Osteocyte (in vitro differentiated cells): Measurements from ENCODE around the gene MCM3AP. TPM values are rescaled to one million over a fixed set of nuclear protein-coding genes. Genes with fewer than 3 reads are reported as not detected.

Experiments used
- DNase-seq: peaks from one replicate; pipeline ENCODE4 v3.0.0; 2021; ENCODE audit warnings: mixed read lengths; ENCODE audit not compliant: unreplicated experiment; ENCODE audit errors: extremely low spot score
- H3K27ac Mint-ChIP-seq: one replicate; pipeline ENCODE4 v1.8.0; 2021; ENCODE audit warnings: mild to moderate bottlenecking, mixed read lengths; ENCODE audit not compliant: unreplicated experiment
- H3K27me3 Mint-ChIP-seq: one replicate; pipeline ENCODE4 v1.8.0; 2021; ENCODE audit warnings: mixed read lengths; ENCODE audit not compliant: unreplicated experiment
- H3K36me3 Mint-ChIP-seq: one replicate; pipeline ENCODE4 v1.8.0; 2021; ENCODE audit warnings: mixed read lengths; ENCODE audit not compliant: unreplicated experiment
- H3K4me1 Mint-ChIP-seq: one replicate; pipeline ENCODE4 v1.8.0; 2021; ENCODE audit warnings: mixed read lengths; ENCODE audit not compliant: unreplicated experiment
- H3K4me3 Mint-ChIP-seq: one replicate; pipeline ENCODE4 v1.8.0; 2021; ENCODE audit warnings: mild to moderate bottlenecking, moderate library complexity, mixed read lengths; ENCODE audit not compliant: unreplicated experiment
- H3K9me3 Mint-ChIP-seq: one replicate; pipeline ENCODE4 v1.8.0; 2021; ENCODE audit warnings: mixed read lengths; ENCODE audit not compliant: unreplicated experiment
- total RNA-seq: library from RNA; stranded (reverse); gene quantifications from 2 replicates; pipeline ENCODE4 v1.2.1, GENCODE V29; 2021
- TF ChIP-seq, protein P1 (sequence below): fragments of 200-600 bp; sonication (generic); IDR thresholded peaks from 2 replicates; pipeline ENCODE4 v1.5.0; 2021; ENCODE audit warnings: antibody characterized with exemption, mild to moderate bottlenecking, moderate library complexity

Gene MCM3AP
- total RNA-seq, 1 donor from 2014 or later = 105 TPM

DNA sequence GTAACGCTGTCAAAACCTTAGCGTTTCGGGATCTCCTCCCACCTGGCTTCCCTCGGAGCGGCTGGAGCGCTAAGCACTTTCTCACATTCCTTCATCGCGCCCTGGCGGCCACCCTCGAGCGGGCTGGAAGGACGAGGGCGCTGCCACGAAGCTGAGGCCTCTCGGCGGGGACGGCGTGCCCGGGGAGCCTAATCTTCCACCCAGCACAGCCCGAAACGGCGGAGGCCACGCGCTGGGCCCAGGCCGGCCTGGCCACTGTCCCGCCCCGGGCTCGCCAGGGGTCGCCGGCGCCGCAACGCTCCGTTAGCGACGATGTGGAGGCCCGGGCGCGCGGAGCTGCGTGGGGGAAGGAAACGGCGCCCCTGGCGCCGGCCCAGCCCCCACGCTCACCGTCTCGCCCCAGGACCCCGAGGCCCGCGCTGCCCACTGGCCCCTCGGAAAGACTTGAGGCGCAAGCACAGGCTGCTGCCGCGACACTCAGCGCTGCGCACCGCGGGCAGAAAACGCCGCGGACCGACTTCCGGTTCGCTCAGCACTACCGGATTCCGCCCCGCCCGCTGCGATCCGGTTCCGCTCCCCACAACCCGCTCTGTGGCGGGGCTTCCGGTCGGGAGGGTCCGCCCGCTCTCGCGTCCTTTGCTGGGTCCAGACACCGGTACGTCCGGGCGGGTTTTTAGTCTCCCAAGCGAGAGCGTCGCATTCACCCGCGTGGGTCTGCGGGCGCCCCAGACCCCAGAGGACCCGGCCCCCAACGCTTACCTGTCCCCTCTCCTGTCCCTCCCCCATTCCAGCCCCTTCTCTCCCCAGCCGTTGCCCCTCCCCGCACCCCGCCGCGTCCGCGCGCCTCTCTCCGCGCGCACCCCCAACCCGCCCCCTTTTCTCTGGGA lies 593 bp upstream of the MCM3AP start, which contains the start of gene YBEY:
Gene YBEY, plus strand, starts transcription at position 582 of the 887 bp plus-strand sequence. CDS start 572 bp downstream, outside the sequence.
- Mint-ChIP-seq H3K36me3 (peaks cover 9% of the 10 kb centered on the region), H3K9me3 (no peaks in the 10 kb centered on the region), H3K27ac (peak within 1 kb of the TSS; percentile 98), H3K27me3 (no peaks in the 10 kb centered on the region), H3K4me3 (peak within 1 kb of the TSS; percentile 95), H3K4me1 (peaks cover 44% of the 10 kb centered on the region)
- peak; percentile 97 for DNase-seq
- TF ChIP-seq, protein P1, sequence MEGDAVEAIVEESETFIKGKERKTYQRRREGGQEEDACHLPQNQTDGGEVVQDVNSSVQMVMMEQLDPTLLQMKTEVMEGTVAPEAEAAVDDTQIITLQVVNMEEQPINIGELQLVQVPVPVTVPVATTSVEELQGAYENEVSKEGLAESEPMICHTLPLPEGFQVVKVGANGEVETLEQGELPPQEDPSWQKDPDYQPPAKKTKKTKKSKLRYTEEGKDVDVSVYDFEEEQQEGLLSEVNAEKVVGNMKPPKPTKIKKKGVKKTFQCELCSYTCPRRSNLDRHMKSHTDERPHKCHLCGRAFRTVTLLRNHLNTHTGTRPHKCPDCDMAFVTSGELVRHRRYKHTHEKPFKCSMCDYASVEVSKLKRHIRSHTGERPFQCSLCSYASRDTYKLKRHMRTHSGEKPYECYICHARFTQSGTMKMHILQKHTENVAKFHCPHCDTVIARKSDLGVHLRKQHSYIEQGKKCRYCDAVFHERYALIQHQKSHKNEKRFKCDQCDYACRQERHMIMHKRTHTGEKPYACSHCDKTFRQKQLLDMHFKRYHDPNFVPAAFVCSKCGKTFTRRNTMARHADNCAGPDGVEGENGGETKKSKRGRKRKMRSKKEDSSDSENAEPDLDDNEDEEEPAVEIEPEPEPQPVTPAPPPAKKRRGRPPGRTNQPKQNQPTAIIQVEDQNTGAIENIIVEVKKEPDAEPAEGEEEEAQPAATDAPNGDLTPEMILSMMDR = peak; percentile 57

DNA sequence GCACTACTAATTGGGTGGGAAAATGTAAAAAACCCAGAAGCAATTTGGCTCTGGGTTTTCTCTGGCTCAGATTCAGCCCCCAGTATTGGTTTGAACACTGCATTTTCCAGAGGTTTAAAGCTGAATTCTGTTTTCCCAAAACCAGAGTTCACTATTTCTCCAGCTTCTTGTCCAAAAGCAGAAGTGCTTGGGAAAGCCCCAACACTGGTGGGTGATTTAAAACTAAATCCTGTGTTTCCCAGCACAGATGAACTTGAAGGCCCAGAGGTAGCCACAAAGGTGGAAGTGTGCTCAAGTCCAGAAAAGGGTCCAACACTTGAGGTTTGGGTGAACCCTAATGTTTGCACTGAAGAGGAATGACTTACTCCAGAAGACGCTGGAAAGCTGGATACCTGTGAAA lies 678 bp downstream of the MCM3AP start:
- H3K4me3 Mint-ChIP-seq = peak overlapping the region; percentile 88
- no peaks in the 10 kb centered on the region for H3K9me3 Mint-ChIP-seq
- peaks cover 44% of the 10 kb centered on the region for H3K4me1 Mint-ChIP-seq

DNA sequence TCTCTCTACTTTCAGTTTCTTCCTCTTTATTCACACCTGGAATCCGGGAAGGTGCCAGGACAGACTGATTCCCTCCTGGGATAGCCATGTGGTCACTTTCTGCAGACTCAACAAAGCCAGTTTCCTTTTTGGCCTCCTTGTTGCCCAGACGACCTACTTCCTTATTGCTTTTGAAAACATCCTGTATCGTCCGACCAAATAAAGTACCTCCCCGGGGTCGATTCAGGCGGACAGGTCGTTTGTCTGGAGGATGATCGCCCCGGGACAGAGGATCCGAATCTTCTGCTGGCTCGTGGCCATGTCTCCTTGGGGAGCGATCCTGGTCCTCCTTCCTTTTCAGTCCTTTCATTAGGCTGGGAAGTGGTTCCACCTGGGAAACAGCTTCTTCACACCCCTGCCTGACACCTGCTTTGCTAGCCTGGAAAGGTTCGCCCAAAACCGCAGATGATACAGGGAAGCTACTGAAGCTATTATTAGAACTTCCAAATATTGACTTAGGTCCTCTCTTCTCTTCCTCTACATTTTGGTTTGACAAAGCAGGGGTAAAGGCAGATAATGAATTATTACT lies 1.2 kb downstream of the MCM3AP start:
- TF ChIP-seq, protein P1 = no peak
- H3K27ac Mint-ChIP-seq = peak overlapping the region; percentile 73
- peak overlapping the region; percentile 50 for H3K4me3 Mint-ChIP-seq
- peaks cover 18% of the 10 kb centered on the region for H3K36me3 Mint-ChIP-seq
- peaks cover 44% of the 10 kb centered on the region for H3K4me1 Mint-ChIP-seq
- no peaks in the 10 kb centered on the region for H3K27me3 Mint-ChIP-seq
- no peaks in the 10 kb centered on the region for H3K9me3 Mint-ChIP-seq
- no peak for DNase-seq

More for the DNA sequence above, 678 bp downstream of the MCM3AP start:
- TF ChIP-seq, protein P1 = no peak
- H3K36me3 Mint-ChIP-seq = peaks cover 14% of the 10 kb centered on the region
- no peak for DNase-seq
- no peaks in the 10 kb centered on the region for H3K27me3 Mint-ChIP-seq
- no peak overlapping the region for H3K27ac Mint-ChIP-seq

DNA sequence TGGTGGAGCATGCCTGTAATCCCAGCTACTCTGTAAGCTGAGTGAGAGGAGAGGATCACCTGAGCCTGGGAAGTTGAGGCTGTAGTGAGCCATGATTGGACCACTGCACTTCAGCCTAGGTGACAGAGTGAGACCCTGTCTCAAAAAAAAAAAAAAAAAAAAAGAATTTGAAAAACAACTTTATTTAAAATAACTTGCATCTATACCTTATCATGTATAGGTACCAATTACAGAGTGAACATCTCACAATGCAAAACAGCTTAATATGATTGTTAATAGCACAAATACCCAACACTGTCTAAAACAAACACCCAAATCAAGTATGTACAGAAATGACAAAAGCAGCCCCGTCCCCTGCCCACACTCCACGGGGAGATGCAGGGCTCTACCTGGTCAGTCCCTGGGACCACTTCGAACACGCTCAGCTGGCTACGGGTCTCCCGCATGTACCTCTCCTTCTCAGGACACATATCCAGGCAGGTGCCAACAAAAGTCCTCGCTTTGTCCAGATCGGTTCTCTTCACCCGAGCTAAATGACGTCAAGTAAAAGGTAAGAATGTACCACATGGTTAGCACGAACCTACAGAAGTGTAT lies 10.5 kb downstream of the MCM3AP start:
- H3K4me1 Mint-ChIP-seq = no peaks in the 10 kb centered on the region

More for the DNA sequence above, 10.5 kb downstream of the MCM3AP start:
- TF ChIP-seq, protein P1 = no peak
- Mint-ChIP-seq H3K9me3 (no peaks in the 10 kb centered on the region), H3K27me3 (no peaks in the 10 kb centered on the region), H3K4me3 (no peak overlapping the region), H3K27ac (no peak overlapping the region), H3K36me3 (peaks cover 50% of the 10 kb centered on the region)
- no peak for DNase-seq
